Natural killer cell (primary cell): Measurements from ENCODE around the gene GCHFR. TPM values are rescaled to one million over a fixed set of nuclear protein-coding genes. Genes with fewer than 3 reads are reported as not detected.

Experiments used
- ATAC-seq, 3 donors: fragments of 150-1000 bp in 2 of 3; fragments of 200-7000 bp in 1 of 3; cut with Tn5 transposase; 1 replicate in 1 of 3; 2 replicates in 2 of 3; pipeline ENCODE4 v1.10.0; 2021; ENCODE audit warnings: mild to moderate bottlenecking in 2 of 3, moderate library complexity in 2 of 3
- DNase-seq, 2 donors: peaks; one replicate each; pipeline versions ENCODE4 v3.0.0 to v3.0.0-alpha.2; 2013 to 2021; ENCODE audit warnings: mixed read lengths in 1 of 2
- H3K27ac ChIP-seq: one replicate; pipeline ENCODE4 v1.5.1; 2013; ENCODE audit warnings: mild to moderate bottlenecking, low read length
- H3K27me3 ChIP-seq: one replicate; pipeline ENCODE4 v1.6.1; 2013; ENCODE audit warnings: low read length; ENCODE audit not compliant: control insufficient read depth, insufficient read depth
- H3K36me3 ChIP-seq: one replicate; pipeline ENCODE4 v1.6.1; 2013; ENCODE audit warnings: low read length; ENCODE audit not compliant: control insufficient read depth, insufficient read depth
- H3K4me1 ChIP-seq: one replicate; pipeline ENCODE4 v1.6.1; 2013; ENCODE audit warnings: low read length; ENCODE audit not compliant: control insufficient read depth, insufficient read depth
- H3K4me3 ChIP-seq: one replicate; pipeline ENCODE4 v1.5.1; 2013; ENCODE audit warnings: low read length
- H3K9me3 ChIP-seq: one replicate; pipeline ENCODE4 v1.6.1; 2013; ENCODE audit warnings: low read length; ENCODE audit not compliant: control insufficient read depth, insufficient read depth
- H3K27ac Mint-ChIP-seq, 2 donors: one replicate each; pipeline ENCODE4 v1.8.0; 2022; ENCODE audit warnings: mild to moderate bottlenecking in 2 of 2, mixed read lengths in 2 of 2, moderate library complexity in 1 of 2
- H3K27me3 Mint-ChIP-seq, 2 donors: one replicate each; pipeline ENCODE4 v1.8.0; 2022; ENCODE audit warnings: low read depth in 2 of 2, mixed read lengths in 2 of 2
- H3K36me3 Mint-ChIP-seq: one replicate; pipeline ENCODE4 v1.8.0; 2022; ENCODE audit warnings: mixed read lengths
- H3K4me1 Mint-ChIP-seq, 2 donors: one replicate each; pipeline ENCODE4 v1.8.0; 2022; ENCODE audit warnings: mixed read lengths in 2 of 2
- H3K4me3 Mint-ChIP-seq: one replicate; pipeline ENCODE4 v1.8.0; 2022; ENCODE audit warnings: mild to moderate bottlenecking, moderate library complexity, mixed read lengths
- H3K9me3 Mint-ChIP-seq, 2 donors: one replicate each; pipeline ENCODE4 v1.8.0; 2022; ENCODE audit warnings: mixed read lengths in 2 of 2
- WGBS: methylation state at CpG from one replicate; pipeline ENCODE4 v1.1.7; 2013; ENCODE audit warnings: missing lambda C conversion rate; ENCODE audit not compliant: insufficient coverage; 5-methylcytosine and 5-hydroxymethylcytosine counted together
- intact Hi-C: fragments of 100-400 bp; cut with micrococcal nuclease; formaldehyde crosslinking; loops from one replicate; pipeline ENCODE4 v1.14.2; 2022
- total RNA-seq, 4 donors: library from RNA; stranded (reverse); fragments of 120-200 nt in 1 of 4; gene quantifications; one replicate each; pipeline versions ENCODE4 v1.2.3 to v1.2.4, GENCODE V29; 2013 to 2022
- TF ChIP-seq, protein P1 (sequence below): fragments of 200-600 bp; IDR thresholded peaks from one replicate; pipeline ENCODE4 v1.8.0; 2022; ENCODE audit warnings: antibody characterized with exemption

The GCHFR gene
- total RNA-seq, 3 donors from 2014 or later (not counting 1 experiment from before 2014, with no cell fraction given) = 17.5 to 25.9 (median 25.9) TPM

DNA sequence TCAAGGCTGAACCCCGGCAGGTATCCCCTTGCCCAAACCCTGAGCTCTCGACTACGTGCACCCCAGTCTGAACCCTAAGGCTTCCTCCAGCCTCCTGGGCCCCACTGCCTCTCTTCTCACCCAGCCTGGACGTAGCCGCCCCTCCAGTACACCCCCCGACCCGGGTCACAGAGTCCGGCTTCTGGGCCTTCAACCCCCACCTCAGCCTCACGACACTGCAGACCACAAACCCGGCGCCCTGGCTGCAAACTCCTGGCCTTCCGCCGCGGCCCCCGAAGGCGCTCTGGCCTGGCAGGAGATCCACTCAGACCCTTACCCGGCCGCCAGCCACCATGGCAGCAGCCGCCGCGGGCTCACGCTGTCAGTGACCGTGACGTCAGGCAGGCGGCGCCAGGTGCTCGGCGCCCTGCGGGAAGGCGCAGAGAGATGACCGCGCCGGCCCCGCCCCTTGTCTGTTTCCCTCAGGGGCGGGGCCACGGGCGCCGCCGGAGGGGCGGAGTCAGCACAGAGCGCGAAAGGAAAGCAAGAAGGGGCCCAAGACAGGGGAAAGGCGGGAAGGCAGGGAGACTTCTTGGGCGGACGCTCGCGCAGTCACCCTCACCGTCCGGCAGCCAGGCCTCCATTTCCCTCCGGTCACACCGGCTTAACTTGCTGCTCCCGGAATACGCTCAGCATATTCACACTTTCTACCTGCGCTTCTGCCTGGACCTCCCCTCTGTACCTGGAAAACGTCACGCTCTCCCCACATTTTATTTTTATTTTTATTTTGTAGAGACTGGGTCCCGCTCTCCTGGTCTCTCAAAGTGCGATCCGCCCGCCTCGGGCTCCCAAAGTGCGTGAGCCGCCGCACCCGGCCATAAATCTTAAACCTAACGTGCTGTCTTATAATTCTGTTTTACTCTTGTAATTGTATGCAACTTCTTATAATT is 8.7 kb upstream of the GCHFR start, which contains the start of gene RMDN3:
Gene RMDN3 (minus strand): TSS at position 372 of the 929 bp plus-strand sequence. CDS start 471 bp downstream, outside the sequence.
- H3K4me1 Mint-ChIP-seq = peaks cover 39 to 46% of the 10 kb centered on the region in 2 donors
- H3K4me3 ChIP-seq = peak within 1 kb of the TSS; percentile 97
- WGBS = under 1% methylated on average over 63 of the region's 66 CpGs
- H3K27me3 ChIP-seq = no peaks in the 10 kb centered on the region
- ATAC-seq = peak; percentile 88 to 96 (median 90)
- H3K27ac ChIP-seq = peak within 1 kb of the TSS; percentile 90
- no peaks in the 10 kb centered on the region for H3K9me3 ChIP-seq
- peak; percentile 95 to 97 for DNase-seq
- peaks cover 43% of the 10 kb centered on the region for H3K4me1 ChIP-seq
- intact Hi-C loops = loop anchor here (1.0 to 2.0 kb wide), 6 partner anchors 8 to 186 kb away; partner anchors contain the start of genes DNAJC17, RPUSD2 and ZFYVE19
- no peaks in the 10 kb centered on the region for H3K36me3 Mint-ChIP-seq
- peaks cover 19% of the 10 kb centered on the region for H3K36me3 ChIP-seq
- H3K27me3 Mint-ChIP-seq = no peaks in the 10 kb centered on the region
- H3K27ac Mint-ChIP-seq = peak within 1 kb of the TSS; percentile 98
- H3K4me3 Mint-ChIP-seq = peak within 1 kb of the TSS; percentile 99
- no peaks in the 10 kb centered on the region for H3K9me3 Mint-ChIP-seq
- TF ChIP-seq, protein P1, sequence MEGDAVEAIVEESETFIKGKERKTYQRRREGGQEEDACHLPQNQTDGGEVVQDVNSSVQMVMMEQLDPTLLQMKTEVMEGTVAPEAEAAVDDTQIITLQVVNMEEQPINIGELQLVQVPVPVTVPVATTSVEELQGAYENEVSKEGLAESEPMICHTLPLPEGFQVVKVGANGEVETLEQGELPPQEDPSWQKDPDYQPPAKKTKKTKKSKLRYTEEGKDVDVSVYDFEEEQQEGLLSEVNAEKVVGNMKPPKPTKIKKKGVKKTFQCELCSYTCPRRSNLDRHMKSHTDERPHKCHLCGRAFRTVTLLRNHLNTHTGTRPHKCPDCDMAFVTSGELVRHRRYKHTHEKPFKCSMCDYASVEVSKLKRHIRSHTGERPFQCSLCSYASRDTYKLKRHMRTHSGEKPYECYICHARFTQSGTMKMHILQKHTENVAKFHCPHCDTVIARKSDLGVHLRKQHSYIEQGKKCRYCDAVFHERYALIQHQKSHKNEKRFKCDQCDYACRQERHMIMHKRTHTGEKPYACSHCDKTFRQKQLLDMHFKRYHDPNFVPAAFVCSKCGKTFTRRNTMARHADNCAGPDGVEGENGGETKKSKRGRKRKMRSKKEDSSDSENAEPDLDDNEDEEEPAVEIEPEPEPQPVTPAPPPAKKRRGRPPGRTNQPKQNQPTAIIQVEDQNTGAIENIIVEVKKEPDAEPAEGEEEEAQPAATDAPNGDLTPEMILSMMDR = no peak

DNA sequence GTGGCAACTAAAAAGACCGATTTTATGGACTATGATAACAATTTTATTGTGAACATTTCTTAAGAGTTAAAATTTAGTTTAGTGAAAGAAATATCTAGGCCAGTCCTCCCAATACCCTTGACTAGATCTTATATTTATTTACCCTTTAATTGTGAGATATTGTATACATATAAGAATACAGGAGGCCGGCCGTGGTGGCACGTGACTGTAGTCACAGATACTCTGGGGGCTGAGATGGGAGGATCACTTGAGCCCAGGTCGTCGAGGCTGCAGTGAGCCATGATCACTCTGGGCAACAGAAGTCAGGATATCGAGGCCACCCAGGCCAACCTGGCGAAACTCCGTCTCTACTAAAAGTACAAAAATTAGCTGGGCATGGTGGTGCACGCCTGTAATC is 8.1 kb upstream of the GCHFR start:
- DNase-seq = no peak
- Mint-ChIP-seq H3K4me1 (peaks cover 39 to 46% of the 10 kb centered on the region in 2 donors), H3K9me3 (no peaks in the 10 kb centered on the region), H3K4me3 (peak overlapping the region; percentile 99), H3K27ac (peak overlapping the region; percentile 98), H3K27me3 (no peaks in the 10 kb centered on the region), H3K36me3 (no peaks in the 10 kb centered on the region)
- H3K27me3 ChIP-seq = no peaks in the 10 kb centered on the region
- ATAC-seq = no peak
- H3K4me1 ChIP-seq = peaks cover 40% of the 10 kb centered on the region
- TF ChIP-seq, protein P1 = no peak
- intact Hi-C loops = loop anchor here (1.0 to 2.0 kb wide), 5 partner anchors 7 to 187 kb away; partner anchors contain the start of genes DNAJC17, RPUSD2 and ZFYVE19
- peak overlapping the region; percentile 97 for H3K4me3 ChIP-seq
- WGBS = 83% methylated on average over 9 of the region's 10 CpGs
- peaks cover 14% of the 10 kb centered on the region for H3K36me3 ChIP-seq
- H3K9me3 ChIP-seq = no peaks in the 10 kb centered on the region
- peak overlapping the region; percentile 90 for H3K27ac ChIP-seq

DNA sequence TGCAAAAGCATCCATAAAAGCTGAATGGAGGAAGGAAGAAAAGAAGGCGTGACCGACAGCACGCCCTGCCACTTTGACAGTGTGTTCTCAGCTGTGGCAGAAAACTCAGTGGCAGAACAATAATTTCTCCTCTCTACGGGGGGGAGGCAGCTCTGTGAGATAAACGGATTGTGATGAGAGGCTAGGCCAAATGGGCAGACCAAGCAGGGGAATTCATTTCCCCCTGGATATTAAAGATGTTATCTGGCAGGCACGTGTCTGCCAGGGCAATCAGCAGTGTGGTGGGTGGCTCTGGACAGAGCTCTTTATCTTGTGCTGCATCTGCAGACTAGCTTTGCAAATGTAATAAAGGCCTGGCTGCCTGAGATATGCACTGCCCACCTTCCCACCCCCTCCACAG is 6.9 kb upstream of the GCHFR start:
- TF ChIP-seq, protein P1 = no peak
- intact Hi-C loops = no loop called here
- H3K36me3 Mint-ChIP-seq = no peaks in the 10 kb centered on the region
- Histone ChIP-seq H3K36me3 (peaks cover 3% of the 10 kb centered on the region), H3K27ac (no peak overlapping the region), H3K9me3 (no peaks in the 10 kb centered on the region), H3K27me3 (no peaks in the 10 kb centered on the region), H3K4me3 (no peak overlapping the region), H3K4me1 (peaks cover 32% of the 10 kb centered on the region)
- H3K27ac Mint-ChIP-seq = peak overlapping the region in 1 of 2 donors; percentile 60
- DNase-seq (no peak), ATAC-seq (no peak)
- whole genome bisulfite sequencing = 59% methylated on average over 6 of the region's 6 CpGs
- H3K4me1 Mint-ChIP-seq = peaks cover 32 to 38% of the 10 kb centered on the region in 2 donors
- H3K27me3 Mint-ChIP-seq = no peaks in the 10 kb centered on the region
- no peaks in the 10 kb centered on the region for H3K9me3 Mint-ChIP-seq
- H3K4me3 Mint-ChIP-seq = peak overlapping the region; percentile 47
